NT2/D1 (cell line): ENCODE results near the gene SDF4.
"Not testable (repeated sequence)": the region's sequence is repeated elsewhere in the genome, so short reads cannot be mapped to it uniquely, and the experiment has no call there.

Experiments used
- DNase-seq: peaks from one replicate; pipeline ENCODE4 v3.0.0-alpha.2; 2011; ENCODE audit warnings: low read depth, low spot score
- H3K27me3 ChIP-seq: 2 replicates; pipeline ENCODE4 v1.6.0; 2011; ENCODE audit warnings: mild to moderate bottlenecking; ENCODE audit not compliant: insufficient read length, insufficient read depth
- H3K36me3 ChIP-seq: 2 replicates; pipeline ENCODE4 v1.6.1; 2011; ENCODE audit warnings: mild to moderate bottlenecking, low read length, mixed read lengths; ENCODE audit not compliant: insufficient read depth, insufficient read length
- H3K4me1 ChIP-seq: 2 replicates; pipeline ENCODE4 v1.5.1; 2011; ENCODE audit not compliant: insufficient read depth, insufficient read length
- H3K4me3 ChIP-seq: 2 replicates; pipeline ENCODE4 v1.5.1; 2011; ENCODE audit warnings: low read depth; ENCODE audit not compliant: insufficient read length
- H3K9ac ChIP-seq: 2 replicates; pipeline ENCODE4 v1.6.0; 2011; ENCODE audit warnings: low read depth; ENCODE audit not compliant: insufficient read length
- H3K9me3 ChIP-seq: 2 replicates; pipeline ENCODE4 v1.5.1; 2011; ENCODE audit warnings: mild to moderate bottlenecking, low read length; ENCODE audit not compliant: insufficient read depth
- SUZ12 ChIP-seq: IDR thresholded peaks from 2 replicates; pipeline ENCODE4 v1.6.1; 2011; ENCODE audit not compliant: insufficient read length, insufficient read depth; ENCODE audit errors: extremely low read depth
- YY1 ChIP-seq: IDR thresholded peaks from 2 replicates; pipeline ENCODE4 v1.6.1; 2011; ENCODE audit not compliant: insufficient read length, insufficient read depth
- ZNF274 ChIP-seq: IDR thresholded peaks from 2 replicates; pipeline ENCODE4 v1.6.1; 2011; ENCODE audit warnings: mild to moderate bottlenecking, low read depth, low read length

The SDF4 gene

GRCh38 chr1:1256956-1257871 is 25.4 kb upstream of the SDF4 start:
- Histone ChIP-seq H3K9me3 (no peaks in the 10 kb centered on the region), H3K27me3 (no peaks in the 10 kb centered on the region), H3K9ac (peak overlapping the region; percentile 24), H3K36me3 (peaks cover 85% of the 10 kb centered on the region), H3K4me3 (no peak overlapping the region), H3K4me1 (peaks cover 22% of the 10 kb centered on the region)
- DNase-seq = no peak
- no peak for TF ChIP-seq YY1
- no peak for TF ChIP-seq ZNF274
- no peak for TF ChIP-seq SUZ12

GRCh38 chr1:1255611-1256010 is 23.8 kb upstream of the SDF4 start:
- no peak for TF ChIP-seq ZNF274
- TF ChIP-seq SUZ12 = no peak
- TF ChIP-seq YY1 = no peak
- peaks cover 22% of the 10 kb centered on the region for H3K4me1 ChIP-seq
- H3K9ac ChIP-seq = no peak overlapping the region
- H3K4me3 ChIP-seq = no peak overlapping the region
- H3K36me3 ChIP-seq = peaks cover 78% of the 10 kb centered on the region
- no peak for DNase-seq
- H3K27me3 ChIP-seq = no peaks in the 10 kb centered on the region
- H3K9me3 ChIP-seq = no peaks in the 10 kb centered on the region

GRCh38 chr1:1255078-1255477 is 23.3 kb upstream of the SDF4 start:
- no peaks in the 10 kb centered on the region for H3K9me3 ChIP-seq
- no peak for TF ChIP-seq ZNF274
- TF ChIP-seq YY1 = no peak
- no peak for TF ChIP-seq SUZ12
- H3K27me3 ChIP-seq = no peaks in the 10 kb centered on the region
- H3K4me1 ChIP-seq = peaks cover 22% of the 10 kb centered on the region
- peaks cover 74% of the 10 kb centered on the region for H3K36me3 ChIP-seq
- H3K4me3 ChIP-seq = no peak overlapping the region
- no peak for DNase-seq
- no peak overlapping the region for H3K9ac ChIP-seq

GRCh38 chr1:1254667-1254998 is 22.8 kb upstream of the SDF4 start:
- no peak for DNase-seq
- Histone ChIP-seq H3K9ac (no peak overlapping the region), H3K4me1 (peaks cover 22% of the 10 kb centered on the region), H3K4me3 (no peak overlapping the region), H3K36me3 (peaks cover 70% of the 10 kb centered on the region), H3K27me3 (no peaks in the 10 kb centered on the region), H3K9me3 (no peaks in the 10 kb centered on the region)
- TF ChIP-seq ZNF274 = no peak
- TF ChIP-seq YY1 = no peak
- no peak for TF ChIP-seq SUZ12

- no peak for DNase-seq
- Histone ChIP-seq H3K9ac (no peak overlapping the region), H3K36me3 (peaks cover 66% of the 10 kb centered on the region), H3K27me3 (no peaks in the 10 kb centered on the region), H3K4me3 (no peak overlapping the region), H3K9me3 (no peaks in the 10 kb centered on the region), H3K4me1 (peaks cover 20% of the 10 kb centered on the region)
- no peak for TF ChIP-seq YY1
- TF ChIP-seq SUZ12 = no peak
- TF ChIP-seq ZNF274 = no peak
Observed at GRCh38 chr1:1253972-1254666, 22.3 kb upstream of the SDF4 start.

GRCh38 chr1:1253314-1253713 is 21.5 kb upstream of the SDF4 start:
- peaks cover 13% of the 10 kb centered on the region for H3K4me1 ChIP-seq
- no peak overlapping the region for H3K9ac ChIP-seq
- H3K9me3 ChIP-seq = no peaks in the 10 kb centered on the region
- no peak overlapping the region for H3K4me3 ChIP-seq
- peaks cover 58% of the 10 kb centered on the region for H3K36me3 ChIP-seq
- no peak for TF ChIP-seq YY1
- TF ChIP-seq ZNF274 = no peak
- no peak for TF ChIP-seq SUZ12
- no peak for DNase-seq
- no peaks in the 10 kb centered on the region for H3K27me3 ChIP-seq

- H3K9me3 ChIP-seq = no peaks in the 10 kb centered on the region
- DNase-seq = no peak
- H3K27me3 ChIP-seq = peaks cover 6% of the 10 kb centered on the region
- peaks cover 8% of the 10 kb centered on the region for H3K4me1 ChIP-seq
- no peak overlapping the region for H3K9ac ChIP-seq
- no peak overlapping the region for H3K4me3 ChIP-seq
- peaks cover 45% of the 10 kb centered on the region for H3K36me3 ChIP-seq
- TF ChIP-seq ZNF274 = no peak
- no peak for TF ChIP-seq YY1
- TF ChIP-seq SUZ12 = no peak
Observed at GRCh38 chr1:1250786-1251284, 19.0 kb upstream of the SDF4 start.

- not testable (repeated sequence) for H3K9me3 ChIP-seq, DNase-seq, H3K4me1 ChIP-seq, H3K9ac ChIP-seq, H3K27me3 ChIP-seq, H3K4me3 ChIP-seq
- H3K36me3 ChIP-seq = peaks cover 20% of the 10 kb centered on the region
Observed at GRCh38 chr1:1248009-1248913, 16.5 kb upstream of the SDF4 start.
